HCT116 (cell line): ENCODE data around the gene TRDMT1. TPM values are rescaled to one million over a fixed set of nuclear protein-coding genes. Genes with fewer than 3 reads are reported as not detected.

ENCODE experiments used
- ATAC-seq: fragments of 200-7000 bp; cut with Tn5 transposase; 2 replicates; pipeline ENCODE4 v1.9.1; 2020; ENCODE audit warnings: mild to moderate bottlenecking, moderate library complexity
- BruUV-seq: library from RNA; stranded (reverse); fragments of 400-500 nt; replicated peaks from 2 replicates; lab custom pipeline; 2021; lab: Mats Ljungman, UMichigan
- CTCF ChIA-PET: fragments of 300-600 bp; sonication (Branson Sonifier 250); formaldehyde crosslinking; loops from one replicate; lab custom pipeline; 2021; ENCODE audit warnings: antibody characterized with exemption; lab: Charles Lee
- POLR2A ChIA-PET: fragments of 300-600, 350-600 bp; sonication (Branson Sonifier 250); formaldehyde crosslinking; loops from one replicate; lab custom pipeline; 2021; ENCODE audit warnings: antibody characterized with exemption; lab: Charles Lee
- RAD21 ChIA-PET, 2 experiments: fragments of 300-600 bp; sonication (Branson Sonifier 250); formaldehyde crosslinking; loops; one replicate each; lab custom pipeline; 2023; ENCODE audit warnings: low total read pairs in 2 of 2; ENCODE audit not compliant: uncharacterized antibody in 2 of 2, unreplicated experiment in 2 of 2, low non-redundant PET in 1 of 2; lab: Charles Lee
- DNase-seq: peaks from one replicate; pipeline ENCODE4 v3.0.0-alpha.2; 2010; ENCODE audit warnings: low read depth, low spot score
- H2AFZ ChIP-seq: fragments of 200-600 bp; shearing (Covaris generic), sonication (generic); 2 replicates; pipeline ENCODE4 v1.6.1; 2017; ENCODE audit warnings: low read depth, mixed run types, mixed read lengths, antibody characterized with exemption, low read length; ENCODE audit not compliant: poor library complexity, severe bottlenecking
- H3K27ac ChIP-seq: 2 replicates; pipeline ENCODE4 v1.5.1; 2012; ENCODE audit warnings: low read depth, low read length
- H3K27me3 ChIP-seq: fragments of 200-600 bp; sonication (generic); 2 replicates; pipeline ENCODE4 v1.6.1; 2016; ENCODE audit warnings: mixed run types, low read length, mixed read lengths; ENCODE audit not compliant: insufficient read depth
- H3K36me3 ChIP-seq, 2 experiments: fragments of 200-500 bp in 1 of 2; fragments of 200-600 bp in 1 of 2; sonication (Bioruptor generic) in 1 of 2; sonication (generic) in 1 of 2; 2 replicates each; pipeline versions ENCODE4 v1.5.1 to v1.6.1; 2014 to 2016; ENCODE audit warnings: low read length in 2 of 2, inconsistent platforms in 1 of 2, mixed read lengths in 1 of 2, mixed run types in 1 of 2; ENCODE audit not compliant: insufficient read depth in 2 of 2, control insufficient read depth in 1 of 2
- H3K4me1 ChIP-seq, 2 experiments: fragments of 200-600 bp in 1 of 2; sonication (generic) in 1 of 2; 2 replicates each; pipeline versions ENCODE4 v1.5.1 to v1.6.1; 2012 to 2017; ENCODE audit warnings: low read length in 2 of 2, inconsistent platforms in 1 of 2, mild to moderate bottlenecking in 1 of 2, mixed read lengths in 1 of 2, mixed run types in 1 of 2, moderate library complexity in 1 of 2; ENCODE audit not compliant: insufficient read depth in 2 of 2, control insufficient read depth in 1 of 2
- H3K4me2 ChIP-seq: fragments of 200-600 bp; sonication (generic); 2 replicates; pipeline ENCODE4 v1.6.1; 2017; ENCODE audit warnings: mixed run types, low read length, mixed read lengths
- H3K4me3 ChIP-seq, 2 experiments: fragments of 200-600 bp in 1 of 2; sonication (generic) in 1 of 2; replicated peaks in 1 of 2; 2 replicates each; pipeline ENCODE4 v1.5.1; 2011 to 2016; ENCODE audit warnings: low read length in 2 of 2, control low read depth in 1 of 2, low read depth in 1 of 2, mild to moderate bottlenecking in 1 of 2, mixed read lengths in 1 of 2, mixed run types in 1 of 2
- H3K79me2 ChIP-seq: fragments of 200-600 bp; sonication (generic); 2 replicates; pipeline ENCODE4 v1.6.1; 2017; ENCODE audit warnings: mild to moderate bottlenecking, mixed run types, low read length, moderate library complexity, mixed read lengths; ENCODE audit not compliant: insufficient read depth
- H3K9ac ChIP-seq: fragments of 200-600 bp; sonication (generic); 2 replicates; pipeline ENCODE4 v1.6.1; 2016; ENCODE audit warnings: low read length, mixed read lengths
- H3K9me2 ChIP-seq: fragments of 200-600 bp; sonication (generic), shearing (Covaris generic); 2 replicates; pipeline ENCODE4 v1.6.1; 2017; ENCODE audit warnings: mixed run types, mild to moderate bottlenecking, moderate library complexity; ENCODE audit not compliant: insufficient read depth
- H3K9me3 ChIP-seq, 2 experiments: fragments of 200-500 bp in 1 of 2; fragments of 200-600 bp in 1 of 2; sonication (Bioruptor generic) in 1 of 2; sonication (generic) in 1 of 2; 2 replicates each; pipeline ENCODE4 v1.6.1; 2014 to 2017; ENCODE audit warnings: low read length in 2 of 2, mixed read lengths in 2 of 2, inconsistent platforms in 1 of 2, low read depth in 1 of 2, mild to moderate bottlenecking in 1 of 2, mixed run types in 1 of 2, moderate library complexity in 1 of 2; ENCODE audit not compliant: control insufficient read depth in 1 of 2, insufficient read depth in 1 of 2
- H4K20me1 ChIP-seq: fragments of 200-600 bp; sonication (generic), shearing (Covaris generic); 2 replicates; pipeline ENCODE4 v1.6.1; 2017; ENCODE audit warnings: mixed run types, mild to moderate bottlenecking, moderate library complexity; ENCODE audit not compliant: insufficient read depth
- ATF3 ChIP-seq: IDR thresholded peaks from 2 replicates; pipeline ENCODE4 v1.6.1; 2012
- CEBPB ChIP-seq: IDR thresholded peaks from 2 replicates; pipeline ENCODE4 v1.6.1; 2012; ENCODE audit warnings: low read depth
- CTCF ChIP-seq, 3 experiments: fragments of 200-600 bp in 1 of 3; sonication (generic) in 1 of 3; IDR thresholded peaks in 2 of 3; conservative IDR thresholded peaks in 1 of 3; 2 replicates each; pipeline ENCODE4 v1.5.1; 2012 to 2017; ENCODE audit warnings: low read depth in 2 of 3, low read length in 2 of 3, antibody characterized with exemption in 1 of 3, borderline replicate concordance in 1 of 3, control low read depth in 1 of 3, mild to moderate bottlenecking in 1 of 3, mixed read lengths in 1 of 3, mixed run types in 1 of 3, moderate library complexity in 1 of 3; ENCODE audit not compliant: insufficient read depth in 1 of 3
- EGR1 ChIP-seq: IDR thresholded peaks from 2 replicates; pipeline ENCODE4 v1.6.1; 2012; ENCODE audit warnings: low read depth
- EZH2phosphoT487 ChIP-seq: fragments of 200-600 bp; IDR thresholded peaks from 2 replicates; pipeline ENCODE4 v1.6.1; 2018; ENCODE audit warnings: antibody characterized with exemption, borderline replicate concordance
- FOSL1 ChIP-seq: IDR thresholded peaks from 2 replicates; pipeline ENCODE4 v1.6.1; 2012; ENCODE audit warnings: low read depth
- REST ChIP-seq: IDR thresholded peaks from 2 replicates; pipeline ENCODE4 v1.6.1; 2012; ENCODE audit warnings: low read depth
- SIN3A ChIP-seq: IDR thresholded peaks from 2 replicates; pipeline ENCODE4 v1.6.1; 2012; ENCODE audit warnings: low read depth
- SP1 ChIP-seq: IDR thresholded peaks from 2 replicates; pipeline ENCODE4 v1.6.1; 2012; ENCODE audit warnings: low read depth
- ZNF274 ChIP-seq: fragments of 200-500 bp; sonication (Bioruptor generic); IDR thresholded peaks from 2 replicates; pipeline ENCODE4 v1.6.1; 2014; ENCODE audit warnings: mild to moderate bottlenecking, low read depth, low read length, inconsistent platforms
- intact Hi-C: fragments of 100-400 bp; cut with micrococcal nuclease; formaldehyde crosslinking; loops from 2 replicates; pipeline ENCODE4 v1.10.0; 2022
- total RNA-seq: library from RNA; stranded (reverse); gene quantifications from one replicate; pipeline ENCODE4 v1.2.1, GENCODE V29; 2021; ENCODE audit not compliant: unreplicated experiment

Gene TRDMT1
- total RNA-seq, 1 experiment from 2014 or later: 8.6 TPM

- TF ChIP-seq REST (no peak), CEBPB (peak; percentile 61; the same call in 1 of the 2 replicates), SP1 (peak; percentile 74), ATF3 (peak; percentile 73; the same call in 1 of the 2 replicates), EGR1 (0 out of 2 replicates have a peak, but pooled peaks have one; percentile 32), FOSL1 (peak; percentile 99)
- TF ChIP-seq, all 23 proteins: peak for 13
Measured at GRCh38 chr10:17228091-17229015, 26.9 kb upstream of the TRDMT1 start, which contains the start of gene VIM (continued).

GRCh38 chr10:17227367-17228090, 26.1 kb upstream of the TRDMT1 start:
- Histone ChIP-seq H3K36me3 (no peaks in the 10 kb centered on the region), H3K27me3 (peaks cover 45% of the 10 kb centered on the region), H3K4me1 (peaks cover 32 to 37% of the 10 kb centered on the region in 2 experiments), H3K9me3 (no peaks in the 10 kb centered on the region), H2AFZ (peak overlapping the region; percentile 33), H3K79me2 (no peaks in the 10 kb centered on the region), H3K4me3 (peak overlapping the region in 1 of 2 experiments; percentile 43; a peak in 3 of 4 replicates), H3K4me2 (peak overlapping the region; percentile 74), H4K20me1 (no peaks in the 10 kb centered on the region), H3K9me2 (no peaks in the 10 kb centered on the region), H3K27ac (no peak overlapping the region), H3K9ac (no peak overlapping the region)
- ChIA-PET RAD21 (interaction anchor here in 1 of 2 experiments (0.7 kb wide), 1 partner anchor 411 kb away, joined by 3 read pairs; no protein-coding TSS in a partner anchor), CTCF (interaction anchor here (1.2 kb wide), 2 partner anchors 10 to 14 kb away, joined by 3 to 5 read pairs; no protein-coding TSS in a partner anchor), POLR2A (interaction anchor here (5.0 kb wide), 1 partner anchor 336 kb away, joined by 25 read pairs; no protein-coding TSS in a partner anchor)
- intact Hi-C loops: no loop called here
- no peak for DNase-seq
- ATAC-seq: no peak
- no TSS peak for BruUV-seq
- no peak for TF ChIP-seq ZNF274
- 0 out of 2 replicates have a peak, but pooled peaks have one; percentile 41 for TF ChIP-seq EZH2phosphoT487
- TF ChIP-seq SIN3A: no peak
- peak in 2 of 3 experiments; percentile 21 to 48; a peak in 3 of 6 replicates for TF ChIP-seq CTCF (IDR thresholded peaks at IDR 0.05 in 2 of 3, conservative IDR thresholded peaks at IDR 0.05 in 1 of 3; ENCODE audit: borderline replicate concordance in 1 of 3, insufficient read depth in 1 of 3, low read depth in 2 of 3, low read length in 2 of 3)
